Muscle of arm (tissue), 12 donors: ENCODE results near the gene TMEM154. TPM values are rescaled to one million over a fixed set of nuclear protein-coding genes. Genes with fewer than 3 reads are reported as not detected.

Experiments
- DNase-seq: peaks from one replicate; pipeline ENCODE4 v3.0.0-alpha.2; 2013
- polyA plus RNA-seq, 12 donors: library from polyadenylated mRNA; unstranded; fragments of 120-200 nt; gene quantifications; one replicate each; pipeline ENCODE4 v1.2.1, GENCODE V29; 2013; ENCODE audit not compliant: insufficient read length in 12 of 12

TMEM154 gene
- polyA plus RNA-seq, 12 donors, result 0.48 to 11.1 (median 0.87) TPM; not detected in 2

DNA sequence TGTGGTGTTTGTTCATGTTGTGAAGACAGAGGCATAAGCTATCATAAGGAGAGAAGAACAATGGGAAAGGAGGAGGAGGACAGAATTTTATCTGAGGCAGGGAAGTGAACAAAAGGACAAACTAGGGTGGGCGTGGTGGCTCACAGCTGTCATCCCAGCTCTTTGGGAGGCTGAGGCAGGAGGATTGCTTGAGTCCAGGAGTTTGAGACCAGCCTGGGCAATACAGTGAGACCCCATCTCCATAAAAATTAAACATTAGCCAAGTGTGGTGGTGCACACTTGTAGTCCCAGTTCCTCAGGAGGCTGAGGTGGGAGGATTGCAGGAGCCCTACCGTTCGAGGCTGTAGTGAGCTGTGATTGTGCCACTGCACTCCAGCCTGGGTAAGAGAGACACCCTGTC lies 49.9 kb downstream of the TMEM154 start:
- no peak for DNase-seq

DNA sequence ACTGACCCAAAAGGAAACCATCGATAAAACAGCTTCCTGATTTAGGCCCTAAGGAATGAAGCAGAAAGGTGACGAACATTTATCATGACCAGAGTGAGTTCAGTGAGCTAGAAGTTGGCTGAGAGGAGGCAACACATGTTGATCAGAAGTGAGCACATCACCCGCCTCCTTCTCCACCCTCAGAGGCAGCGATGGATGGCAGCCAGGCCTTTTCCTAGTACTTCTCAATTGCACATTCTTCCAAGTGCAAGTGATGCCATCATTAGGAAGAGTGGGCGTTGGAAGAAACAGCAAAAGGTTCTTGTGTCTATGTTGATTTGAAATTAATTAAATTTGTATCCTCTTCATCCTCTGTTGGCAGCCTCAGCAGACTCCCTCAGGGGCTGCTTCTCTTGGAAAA lies 51.7 kb downstream of the TMEM154 start:
- DNase-seq, result peak; percentile 31

DNA sequence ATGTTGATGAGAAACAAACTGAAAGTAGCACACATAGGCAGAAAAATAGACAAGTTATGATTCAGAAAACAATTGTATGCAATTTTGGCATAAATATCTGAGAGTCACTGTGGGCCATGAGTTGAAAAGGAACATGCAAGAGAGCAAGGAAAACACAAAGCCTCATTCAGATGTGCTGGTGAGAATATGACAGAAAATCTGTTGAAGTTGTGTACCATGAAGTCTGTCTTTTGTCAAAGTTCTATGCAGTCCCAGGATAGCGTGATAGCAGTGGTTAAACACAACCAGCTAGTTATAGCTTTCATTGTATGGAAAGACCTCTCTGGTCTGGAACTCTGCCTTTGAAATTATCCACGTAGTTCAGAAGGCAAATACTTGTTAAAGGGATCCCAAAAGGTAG lies 53.0 kb downstream of the TMEM154 start:
- no peak for DNase-seq

DNA sequence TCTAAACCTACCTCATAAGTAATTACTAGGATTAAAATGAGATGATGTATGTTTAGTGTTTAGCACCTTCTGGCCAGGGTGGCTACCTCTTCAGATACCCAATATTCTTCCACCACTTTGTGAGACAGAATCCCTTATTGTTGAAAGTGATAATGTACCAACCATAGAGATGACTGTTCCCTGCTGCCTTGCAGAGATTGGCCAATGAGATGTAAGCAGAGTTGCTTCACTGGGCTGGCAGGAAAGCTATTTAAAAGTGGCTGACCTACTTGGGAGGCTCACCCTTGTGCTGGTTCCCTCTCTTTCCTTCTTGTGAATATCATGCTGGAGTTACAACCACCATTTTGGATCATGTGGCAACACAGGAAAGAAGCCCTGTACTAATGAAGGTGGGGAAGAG lies 58.9 kb downstream of the TMEM154 start:
- DNase-seq, result no peak

DNA sequence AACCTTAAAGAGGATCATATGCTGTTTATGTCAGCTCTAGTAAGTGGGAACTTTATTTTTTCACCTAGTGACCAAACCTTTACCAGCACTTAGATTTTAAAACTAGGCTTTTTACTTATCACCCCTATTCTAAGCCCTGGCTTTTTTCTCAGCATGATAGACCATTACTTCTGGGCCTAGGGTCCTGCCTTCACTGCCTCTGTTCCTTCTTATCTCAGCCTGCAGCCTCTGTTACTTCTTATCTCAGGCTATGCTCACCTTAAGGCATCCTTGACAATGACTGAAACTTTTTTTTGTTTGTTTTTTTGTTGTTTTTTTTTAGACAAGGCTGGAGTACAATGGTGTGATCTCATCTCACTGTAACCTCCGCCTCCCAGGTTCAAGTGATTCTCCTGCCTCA lies 59.6 kb downstream of the TMEM154 start:
- DNase-seq, result no peak

DNA sequence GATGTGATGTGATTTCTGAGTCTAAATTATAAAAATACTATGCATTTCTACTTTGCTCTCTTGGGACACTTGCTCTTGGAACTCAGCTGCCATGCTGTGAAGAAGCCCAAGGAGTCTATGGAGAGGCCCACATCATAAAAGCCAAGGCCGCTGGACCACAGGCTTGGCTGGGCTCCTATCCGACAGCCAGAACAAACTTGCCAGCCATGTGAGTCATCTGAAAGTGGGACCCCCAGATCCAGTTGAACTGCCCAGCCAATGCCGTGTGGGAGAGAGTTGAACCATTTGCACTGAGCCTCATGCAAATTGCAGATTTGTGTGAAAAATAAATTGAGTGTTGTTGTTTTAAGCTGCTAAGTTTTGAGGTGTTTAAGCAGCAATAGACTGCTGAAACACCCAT lies 60.2 kb downstream of the TMEM154 start:
- DNase-seq, result no peak

DNA sequence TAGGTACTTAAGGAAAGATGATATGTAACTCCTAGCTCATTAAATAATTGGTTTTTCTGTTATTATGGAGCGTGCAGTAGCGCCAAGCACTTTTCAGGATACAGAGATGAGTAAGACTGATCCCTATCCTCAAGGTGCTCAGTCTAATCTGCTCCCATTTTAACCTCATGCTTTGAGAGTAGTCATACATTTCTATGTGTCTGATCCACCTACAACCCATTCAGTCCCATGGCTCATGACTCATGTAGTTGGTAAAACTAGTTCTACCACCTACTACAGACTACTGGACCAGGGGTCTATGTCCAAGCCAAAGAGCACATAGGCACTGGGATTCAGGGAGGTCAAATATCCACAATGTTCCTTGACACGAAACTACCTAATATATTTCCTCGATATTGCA lies 60.8 kb downstream of the TMEM154 start:
- DNase-seq, result no peak

DNA sequence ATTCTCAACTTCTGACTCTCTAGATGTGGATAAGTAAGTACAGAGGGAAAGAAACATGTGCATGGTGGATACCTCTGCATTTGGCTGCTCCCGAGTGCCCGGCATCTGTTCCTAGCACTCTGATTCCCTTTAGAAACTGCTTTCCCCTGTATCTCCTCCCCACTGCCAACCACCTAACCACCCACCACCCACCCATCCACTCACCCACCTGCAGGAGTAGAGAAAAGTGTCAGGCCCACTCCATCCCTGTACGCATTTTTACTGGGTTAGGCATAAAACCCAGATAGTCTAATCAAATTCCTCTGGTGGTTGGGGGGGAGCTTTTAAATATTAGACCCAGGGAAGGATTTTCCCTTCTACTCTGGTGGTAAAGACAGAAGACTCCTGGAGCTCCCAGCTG lies 63.0 kb downstream of the TMEM154 start:
- DNase-seq, result no peak

DNA sequence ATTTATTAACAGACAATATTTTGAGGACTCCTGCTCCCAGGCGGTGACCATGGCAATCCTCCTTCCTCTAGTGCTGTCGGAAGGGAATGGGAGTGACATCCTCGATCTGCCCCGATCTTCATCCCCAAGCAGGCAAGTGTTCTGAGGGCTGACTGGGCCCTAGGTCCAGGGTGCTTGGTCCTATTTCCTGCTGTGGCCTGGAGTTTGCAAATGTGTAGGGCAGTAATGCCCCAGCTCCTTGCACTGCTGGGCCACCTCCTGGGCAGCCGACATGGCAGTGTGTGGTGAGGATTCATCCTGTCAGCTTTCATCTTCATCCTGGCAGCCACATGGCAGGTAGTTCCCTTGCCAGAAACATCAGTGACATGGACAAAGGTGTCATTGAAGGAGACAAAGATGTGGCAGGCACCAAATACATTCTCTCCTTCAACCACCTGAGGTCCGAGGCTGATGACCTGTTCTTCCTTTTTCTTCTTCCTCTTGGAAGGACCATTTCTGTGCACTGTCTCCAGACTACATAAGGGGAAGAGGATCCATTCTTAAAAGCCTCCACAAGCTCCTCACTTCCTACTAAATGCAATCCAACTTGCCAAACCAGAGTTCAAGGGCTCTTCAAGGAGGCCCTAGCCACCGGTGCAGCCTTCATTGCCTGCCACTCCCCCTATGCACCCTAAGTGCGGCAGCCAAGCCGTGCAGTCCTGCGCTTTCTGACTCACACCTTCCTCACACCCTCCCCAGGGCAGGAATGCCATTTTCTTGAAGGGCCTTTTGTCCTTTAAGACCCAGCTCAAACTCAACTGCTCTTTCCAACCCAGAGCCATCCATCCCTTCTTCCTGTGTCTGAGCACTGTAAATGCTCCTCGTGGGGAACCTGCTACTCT lies 65.7 kb downstream of the TMEM154 start:
- no peak for DNase-seq

DNA sequence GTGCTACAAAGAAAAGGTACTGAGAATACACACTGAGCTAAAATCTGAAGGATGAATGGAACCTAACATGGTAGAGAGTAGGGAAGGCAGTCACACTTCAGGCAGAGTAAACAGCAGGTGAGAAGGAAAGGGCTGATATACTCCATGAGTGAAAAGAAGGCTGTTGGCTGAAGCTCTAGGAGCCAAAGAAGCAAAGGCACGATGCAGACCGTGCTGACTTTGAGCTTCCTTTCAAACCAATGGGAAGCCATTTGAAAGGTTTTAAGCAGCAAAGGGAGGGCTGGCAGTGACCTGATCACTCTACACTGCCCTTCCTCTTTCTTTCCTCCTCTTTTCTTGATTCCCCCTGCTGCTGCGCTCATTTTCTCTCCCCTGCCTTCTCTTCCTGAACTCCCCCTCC lies 66.4 kb downstream of the TMEM154 start:
- no peak for DNase-seq

DNA sequence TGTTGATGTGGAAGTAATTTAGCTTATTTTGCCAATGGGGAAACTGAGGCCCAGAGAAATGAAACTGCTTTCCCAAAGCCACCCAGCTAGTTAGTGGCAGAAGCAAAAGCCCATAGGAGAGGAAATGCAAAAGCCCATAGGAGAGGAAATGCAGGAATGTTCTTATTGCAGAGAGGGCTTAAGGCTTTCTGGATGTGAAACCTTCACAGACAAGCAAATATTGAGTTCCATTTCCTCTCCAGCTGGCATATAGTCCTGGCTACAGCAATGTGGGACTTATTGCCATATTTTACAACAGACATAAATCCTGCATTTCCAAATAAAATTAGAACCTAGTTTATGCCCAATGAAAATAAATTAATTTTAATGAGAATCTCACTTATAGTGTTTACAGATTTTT lies 69.7 kb downstream of the TMEM154 start:
- DNase-seq, result no peak

DNA sequence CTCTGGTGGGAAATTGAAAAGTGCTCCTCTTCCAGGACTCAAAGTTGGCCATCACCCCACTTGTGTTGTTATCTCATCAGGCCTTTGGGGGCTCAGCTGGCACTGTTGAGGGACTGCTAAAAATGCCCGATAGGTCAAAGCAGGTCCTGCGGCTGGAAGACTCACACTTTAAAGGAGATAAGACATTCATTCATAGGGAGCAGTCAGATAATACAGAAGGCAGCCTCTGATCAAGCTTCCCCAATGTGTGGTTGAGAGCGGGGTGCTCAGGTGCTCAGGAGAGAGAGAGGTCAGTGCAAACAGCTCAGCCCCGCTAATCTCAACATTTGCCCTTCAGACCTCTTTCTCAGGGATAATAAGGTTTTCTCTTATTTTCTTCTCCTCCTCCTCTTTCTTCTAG lies 70.3 kb downstream of the TMEM154 start:
- DNase-seq, result no peak

DNA sequence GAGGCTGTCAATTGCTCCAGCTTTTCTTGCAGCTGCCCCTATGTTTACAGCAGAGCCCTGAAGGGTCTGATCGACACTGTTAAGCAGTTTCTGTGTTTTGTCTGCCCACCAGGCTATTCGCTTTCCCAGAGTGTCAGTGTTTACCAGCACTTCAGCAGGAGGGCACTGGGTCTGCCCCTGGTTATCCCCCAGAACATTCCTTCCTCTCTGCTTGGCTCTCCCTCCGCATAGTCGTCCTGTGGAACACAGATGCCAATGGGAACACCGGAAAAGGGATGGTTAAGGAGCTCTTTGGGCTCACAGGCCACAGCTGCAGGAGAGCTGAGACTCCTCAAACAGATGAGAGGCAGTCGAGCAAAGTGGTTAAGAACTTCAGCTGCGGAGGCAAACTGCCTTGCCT lies 72.6 kb downstream of the TMEM154 start:
- DNase-seq, result no peak

DNA sequence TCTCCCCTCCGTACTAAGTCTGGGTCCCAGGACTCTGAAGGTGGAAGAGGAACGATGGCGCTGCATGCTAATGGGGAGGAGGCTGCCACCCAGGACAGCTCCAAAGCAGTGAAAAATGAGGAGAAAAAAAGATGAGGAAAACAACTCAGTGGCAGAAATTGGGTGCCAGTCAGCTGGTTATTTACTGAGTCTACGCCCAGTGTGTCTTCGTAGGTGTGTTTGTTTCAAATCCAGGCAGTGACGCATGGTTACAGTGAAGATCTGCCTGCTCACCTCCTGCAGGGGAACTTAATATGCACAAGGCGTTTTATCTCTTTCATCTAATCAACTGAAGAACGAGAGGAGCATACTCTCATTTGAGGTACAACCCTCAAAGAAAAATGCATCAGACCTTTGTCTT lies 73.0 kb downstream of the TMEM154 start:
- DNase-seq, result no peak

DNA sequence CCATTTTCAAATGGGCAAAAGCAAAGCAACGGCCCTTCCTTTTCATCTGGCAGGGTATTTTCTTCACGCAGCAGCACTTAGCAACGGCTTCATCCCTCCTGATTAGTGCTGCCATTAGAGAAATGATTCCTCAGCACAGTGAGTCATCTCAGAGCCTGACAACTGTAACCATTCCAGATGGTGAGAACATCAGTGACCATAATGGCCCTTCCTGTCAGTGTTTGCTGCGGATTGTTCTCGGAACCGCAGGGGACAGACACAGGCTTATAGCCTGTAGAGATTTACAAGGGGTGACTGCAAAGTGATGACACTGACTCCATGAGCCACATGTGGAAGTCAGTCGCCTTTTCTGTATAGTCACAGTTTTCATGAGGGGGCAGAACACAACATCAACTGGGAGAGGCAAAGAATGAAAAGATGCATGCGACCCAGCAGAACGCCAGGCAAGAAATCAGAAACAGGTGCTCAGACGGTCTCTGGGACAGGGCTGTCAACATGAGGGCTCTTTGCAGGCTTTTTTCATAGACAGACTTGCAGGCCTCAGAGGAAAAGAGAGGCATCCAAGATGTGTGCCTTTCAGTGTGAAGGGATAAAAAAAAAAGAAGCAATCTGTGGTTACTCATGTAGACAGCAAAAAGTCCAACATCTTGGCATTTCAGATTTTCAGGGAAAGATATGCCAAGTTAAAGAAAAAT lies 74.0 kb downstream of the TMEM154 start:
- peak; percentile 34 for DNase-seq

DNA sequence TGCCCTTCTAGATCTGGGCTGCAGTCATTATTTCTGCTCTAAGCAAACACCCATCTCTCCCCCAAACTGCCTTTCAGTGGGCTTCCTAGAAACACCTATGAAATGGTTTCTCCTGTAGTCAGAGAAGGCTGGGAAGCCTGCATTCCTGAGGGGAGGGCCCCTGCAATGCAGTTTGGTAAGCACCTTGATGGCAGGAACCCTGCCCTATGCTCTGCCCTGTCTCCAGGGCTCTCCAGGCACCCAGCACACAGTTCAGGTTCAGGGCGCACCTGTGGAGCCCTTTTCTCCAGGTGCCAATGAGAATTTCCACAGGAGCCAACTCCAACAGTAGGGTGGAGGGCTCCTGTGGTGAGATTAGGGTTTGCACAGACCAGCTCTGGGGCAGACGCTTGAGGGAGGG lies 74.8 kb downstream of the TMEM154 start:
- no peak for DNase-seq

DNA sequence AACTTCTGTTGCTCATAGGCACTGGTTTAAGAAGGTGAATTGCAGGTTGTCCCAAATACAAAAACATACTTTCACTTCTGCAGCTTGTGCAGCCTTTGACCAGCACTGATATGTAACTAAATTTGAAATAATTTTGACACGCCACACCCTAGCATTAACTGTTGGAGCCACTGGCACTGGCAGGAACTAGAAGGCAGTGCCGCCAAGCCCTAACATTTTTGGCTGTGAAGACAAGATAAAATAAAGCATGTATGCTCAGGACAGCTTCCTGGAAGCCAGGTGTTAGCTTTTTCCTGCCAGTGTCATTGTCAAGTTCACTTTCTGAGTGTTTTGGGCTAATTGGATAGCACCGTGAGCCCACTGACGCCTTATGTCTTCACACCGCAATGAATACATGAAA lies 78.6 kb downstream of the TMEM154 start:
- no peak for DNase-seq

DNA sequence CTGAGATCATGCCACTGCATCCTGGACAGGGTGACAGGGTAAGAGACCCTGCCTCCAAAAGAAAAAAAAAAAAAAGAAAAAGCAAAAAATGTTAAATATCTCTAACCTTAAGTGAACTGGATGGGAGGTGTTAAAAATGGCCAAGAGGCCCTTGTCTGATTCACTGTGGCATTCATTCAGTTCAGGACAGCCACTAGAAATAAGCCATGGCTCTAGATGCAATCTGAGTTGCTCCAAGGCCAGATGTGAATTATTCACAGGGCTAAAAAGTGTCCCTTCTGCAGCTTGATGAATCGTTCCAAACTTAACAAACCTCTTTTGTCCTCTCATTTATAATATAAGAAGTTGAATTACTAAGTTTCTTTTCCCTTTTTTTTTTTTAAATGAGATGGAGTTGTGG lies 80.2 kb downstream of the TMEM154 start:
- DNase-seq, result no peak

DNA sequence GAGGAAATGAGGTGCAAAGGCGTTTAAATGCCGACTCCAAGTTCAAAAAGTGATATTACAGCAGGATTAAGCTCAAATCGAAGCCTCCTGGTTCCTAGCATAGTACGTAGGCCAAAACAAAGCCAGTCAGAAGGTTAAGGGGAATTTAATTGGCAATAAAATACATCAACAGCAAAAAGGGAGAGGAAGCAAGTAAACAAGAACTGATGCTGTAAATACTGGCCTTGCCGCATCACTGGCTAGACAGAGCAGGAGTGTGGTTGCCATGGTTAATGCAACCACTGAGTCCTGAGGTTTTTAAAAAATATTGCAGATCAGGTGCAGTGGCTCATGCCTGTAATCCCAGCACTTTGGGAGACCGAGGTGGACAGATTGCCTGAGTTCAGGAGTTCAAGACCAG lies 80.7 kb downstream of the TMEM154 start:
- DNase-seq, result no peak

DNA sequence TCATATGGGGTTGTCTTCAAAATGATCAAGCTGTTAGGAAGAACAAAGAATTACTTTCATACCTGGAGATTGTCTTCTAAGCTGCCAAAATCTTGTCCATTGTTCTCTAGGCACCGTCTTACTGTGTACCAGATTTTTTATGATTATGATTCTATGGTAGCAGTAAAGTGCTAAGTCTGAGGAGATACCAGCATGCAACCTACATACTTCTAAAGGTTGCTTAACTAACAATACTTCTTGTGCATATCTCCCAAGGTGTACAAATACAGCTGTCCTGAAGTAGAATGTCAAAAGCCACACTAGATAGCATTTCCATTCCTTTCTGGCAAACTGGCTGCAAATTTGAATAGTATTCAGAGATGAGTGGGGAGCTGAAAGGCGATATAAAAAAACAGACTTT lies 81.3 kb downstream of the TMEM154 start:
- no peak for DNase-seq

DNA sequence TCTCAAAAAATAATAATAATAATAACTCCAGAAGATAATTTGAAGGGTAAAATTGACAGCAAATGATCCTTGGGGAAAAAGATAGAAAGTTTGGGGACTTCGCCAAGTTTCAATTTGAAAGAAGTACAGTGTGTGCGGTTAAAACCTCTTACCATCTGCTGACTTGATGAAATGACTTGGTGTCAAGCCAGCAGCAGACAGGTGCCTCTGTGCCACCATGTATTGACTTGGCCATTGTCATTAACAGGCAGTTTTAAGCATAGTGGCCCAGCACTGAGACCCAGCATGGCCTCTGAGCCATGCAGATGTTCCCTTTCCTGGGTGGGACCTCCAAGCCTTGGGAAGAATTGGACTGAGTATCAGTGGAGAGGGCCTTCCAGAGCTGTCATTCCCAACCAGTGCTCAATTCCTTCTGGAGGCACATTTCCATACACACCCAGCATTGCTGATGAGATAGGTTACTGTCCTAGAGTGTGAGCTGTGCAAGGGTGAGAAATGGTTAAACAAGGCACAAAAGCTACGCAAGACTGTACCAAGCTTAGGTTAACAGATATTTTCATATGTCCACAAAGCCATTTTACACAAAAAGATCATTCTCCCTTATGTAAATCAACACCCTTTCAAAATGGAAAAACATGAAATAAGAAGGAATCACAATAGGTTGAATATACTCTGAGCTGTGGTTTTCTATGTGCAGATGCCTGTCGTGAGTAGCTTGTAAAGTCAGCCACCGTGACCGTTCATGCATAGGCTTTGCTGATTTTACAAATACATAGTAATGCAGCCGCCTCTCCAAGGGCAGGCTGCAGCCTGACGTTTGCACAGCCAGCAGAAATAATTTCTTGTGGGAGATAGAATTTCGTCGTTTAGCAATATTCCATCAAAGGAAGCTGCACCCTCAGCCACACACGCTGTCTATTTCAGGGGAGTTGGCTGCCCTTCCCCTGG lies 84.5 kb downstream of the TMEM154 start:
- no peak for DNase-seq

DNA sequence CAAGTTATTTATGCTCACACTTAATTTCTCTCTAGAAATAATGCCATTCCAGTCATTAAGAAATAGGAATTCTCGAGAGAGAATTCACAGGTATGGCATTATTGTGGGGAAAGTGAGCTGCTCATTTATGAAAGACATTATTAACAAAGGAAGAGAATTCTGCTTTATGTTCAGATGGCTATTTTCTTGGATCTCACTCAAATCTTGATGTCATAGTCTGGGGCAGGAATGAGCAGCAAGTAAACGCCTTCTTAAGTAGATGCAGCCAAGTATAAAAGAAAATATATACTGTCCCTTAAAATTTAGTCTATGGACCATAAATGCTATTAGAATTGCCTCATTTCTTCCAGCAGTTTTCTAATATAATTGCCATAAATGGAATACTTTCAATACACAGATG lies 85.7 kb downstream of the TMEM154 start:
- no peak for DNase-seq
